K562 (cell line): ENCODE measurements around the gene SOX18. TPM values are rescaled to one million over a fixed set of nuclear protein-coding genes. Genes with fewer than 3 reads are reported as not detected.
A peak's percentile ranks its signal among the peaks of the same experiment; 100 is the strongest.

Experiments
- ATAC-seq: fragments of 200-7000 bp; cut with Tn5 transposase; 3 replicates; pipeline ENCODE4 v1.9.1; 2020; ENCODE audit warnings: moderate library complexity
- BruUV-seq: library from RNA; stranded (reverse); fragments of 400-500 nt; replicated peaks from 2 replicates; lab custom pipeline; 2021; lab: Mats Ljungman, UMichigan
- CTCF ChIA-PET: fragments of 300-600 bp; formaldehyde crosslinking; extraction: SDS; loops from one replicate; lab custom pipeline; 2021; ENCODE audit warnings: low intra/inter-chr PET ratio; lab: Yijun Ruan, JAX
- POLR2A ChIA-PET: fragments of 300-600, 350-650 bp; sonication (Branson Sonifier 250); formaldehyde crosslinking; extraction: SDS; loops from one replicate; lab custom pipeline; 2021; ENCODE audit warnings: antibody characterized with exemption, inconsistent platforms; lab: Yijun Ruan, JAX
- DNase-seq, 4 experiments: peaks; one replicate each; pipeline versions ENCODE4 v3.0.0 to v3.0.0-alpha.2; 2011 to 2018; ENCODE audit warnings: low spot score in 3 of 4, mixed read lengths in 3 of 4; ENCODE audit errors: extremely low read depth in 1 of 4
- FAIRE-seq: peaks from 2 replicates; lab custom pipeline; 2011; peaks lifted over from hg19 to GRCh38; lab: Jason Lieb, UNC
- H2AFZ ChIP-seq: 2 replicates; pipeline ENCODE4 v1.6.0; 2011; ENCODE audit warnings: low read depth, low read length, control low read depth, inconsistent platforms
- H3K27ac ChIP-seq: fragments of 200-600 bp; 3 replicates; pipeline ENCODE4 v1.8.0; 2011; ENCODE audit warnings: low read depth, mild to moderate bottlenecking, control low read depth, inconsistent platforms, low read length, moderate library complexity, mixed read lengths; ENCODE audit errors: extremely low read depth
- H3K27me3 ChIP-seq, 2 experiments: fragments of 300-600 bp in 1 of 2; 2 replicates in 1 of 2; 3 replicates in 1 of 2; pipeline versions ENCODE4 v1.6.0 to v1.8.0; 2011; ENCODE audit warnings: inconsistent platforms in 2 of 2, low read length in 2 of 2, mild to moderate bottlenecking in 1 of 2, mixed read lengths in 1 of 2, moderate library complexity in 1 of 2; ENCODE audit not compliant: control insufficient read depth in 2 of 2, insufficient read depth in 2 of 2
- H3K36me3 ChIP-seq: fragments of 300-600 bp; 3 replicates; pipeline ENCODE4 v1.8.0; 2011; ENCODE audit warnings: mild to moderate bottlenecking, low read length, inconsistent platforms; ENCODE audit not compliant: control insufficient read depth, insufficient read depth
- H3K4me1 ChIP-seq, 2 experiments: fragments of 200-600 bp in 1 of 2; replicated peaks in 1 of 2; 2 replicates in 1 of 2; 3 replicates in 1 of 2; pipeline versions ENCODE4 v1.5.1 to v1.8.0; 2011; ENCODE audit warnings: inconsistent platforms in 2 of 2, low read length in 2 of 2, mild to moderate bottlenecking in 1 of 2, mixed read lengths in 1 of 2, moderate library complexity in 1 of 2; ENCODE audit not compliant: control insufficient read depth in 2 of 2, insufficient read depth in 2 of 2
- H3K4me2 ChIP-seq: 2 replicates; pipeline ENCODE4 v1.6.1; 2011; ENCODE audit warnings: low read length, control low read depth, inconsistent platforms, mixed read lengths; ENCODE audit not compliant: insufficient read depth
- H3K4me3 ChIP-seq: fragments of 200-600 bp; sonication (generic), shearing (Covaris generic); 2 replicates; pipeline ENCODE4 v1.5.1; 2016; ENCODE audit warnings: control low read depth, inconsistent platforms
- H3K79me2 ChIP-seq: fragments of 200-600 bp; 3 replicates; pipeline ENCODE4 v1.8.0; 2011; ENCODE audit warnings: low read length, inconsistent platforms; ENCODE audit not compliant: control insufficient read depth, insufficient read depth
- H3K9ac ChIP-seq, 2 experiments: 2 replicates each; pipeline versions ENCODE4 v1.6.0 to v1.6.1; 2011; ENCODE audit warnings: low read depth in 2 of 2, low read length in 2 of 2, control low read depth in 1 of 2, inconsistent platforms in 1 of 2, mild to moderate bottlenecking in 1 of 2, mixed read lengths in 1 of 2; ENCODE audit not compliant: insufficient read depth in 1 of 2
- H3K9me1 ChIP-seq: one replicate; pipeline ENCODE4 v1.6.0; 2011; ENCODE audit warnings: inconsistent platforms, mild to moderate bottlenecking, low read length, moderate library complexity; ENCODE audit not compliant: control insufficient read depth, insufficient read depth
- H3K9me3 ChIP-seq: replicated peaks from 2 replicates; pipeline ENCODE4 v1.5.1; 2011; ENCODE audit warnings: low read depth, low read length, inconsistent platforms; ENCODE audit not compliant: control insufficient read depth, insufficient read depth
- H4K20me1 ChIP-seq: replicated peaks from 2 replicates; pipeline ENCODE4 v1.6.1; 2011; ENCODE audit warnings: low read length, inconsistent platforms, mixed read lengths; ENCODE audit not compliant: control insufficient read depth, insufficient read depth
- CBFA2T2 ChIP-seq: fragments of 450-650 bp; conservative IDR thresholded peaks from 2 replicates; pipeline ENCODE4 v1.6.1; 2017; ENCODE audit warnings: mild to moderate bottlenecking
- CBFA2T3 ChIP-seq: fragments of 450-650 bp; IDR thresholded peaks from 2 replicates; pipeline ENCODE4 v1.6.1; 2017
- CEBPG ChIP-seq, 3 experiments: fragments of 200-800 bp in 1 of 3; sonication (Bioruptor generic) in 1 of 3; sonication (generic) in 1 of 3; formaldehyde crosslinking in 1 of 3; IDR thresholded peaks in 2 of 3; conservative IDR thresholded peaks in 1 of 3; 2 replicates each; pipeline versions ENCODE4 v1.6.1 to v1.8.0; 2016 to 2022; ENCODE audit warnings: missing compliant biosample characterization in 2 of 3, missing genetic modification characterization in 2 of 3, mild to moderate bottlenecking in 1 of 3, missing genetic modification reagents in 1 of 3
- CREB3L1 ChIP-seq: fragments of 450-650 bp; IDR thresholded peaks from 2 replicates; pipeline ENCODE4 v1.6.1; 2014; ENCODE audit warnings: low read depth, mild to moderate bottlenecking, moderate library complexity, borderline replicate concordance
- IFI16 ChIP-seq: fragments of 250-450 bp; sonication (Bioruptor Pico); IDR thresholded peaks from 2 replicates; pipeline ENCODE4 v2.1.2; 2022; ENCODE audit warnings: mild to moderate bottlenecking, inconsistent platforms
- MEIS2 ChIP-seq: fragments of 450-650 bp; IDR thresholded peaks from 2 replicates; pipeline ENCODE4 v1.6.1; 2014; ENCODE audit warnings: mild to moderate bottlenecking; ENCODE audit not compliant: partially characterized antibody
- PYGO2 ChIP-seq: fragments of 450-650 bp; IDR thresholded peaks from 2 replicates; pipeline ENCODE4 v1.6.1; 2016; ENCODE audit warnings: mild to moderate bottlenecking, missing genetic modification characterization, moderate library complexity, missing compliant biosample characterization
- SMAD4 ChIP-seq: fragments of 250-450 bp; sonication (Bioruptor Pico); conservative IDR thresholded peaks from 2 replicates; pipeline ENCODE4 v1.8.0; 2021; ENCODE audit warnings: inconsistent platforms, mild to moderate bottlenecking, moderate library complexity
- ZBTB5 ChIP-seq: fragments of 450-650 bp; IDR thresholded peaks from 2 replicates; pipeline ENCODE4 v1.6.1; 2017; ENCODE audit warnings: antibody characterized with exemption
- ZNF311 ChIP-seq: fragments of 250-450 bp; sonication (Bioruptor Pico); IDR thresholded peaks from 2 replicates; pipeline ENCODE4 v1.4.0; 2020; ENCODE audit warnings: mild to moderate bottlenecking, moderate library complexity
- ZNF408 ChIP-seq: fragments of 250-450 bp; sonication (Bioruptor Pico); IDR thresholded peaks from 2 replicates; pipeline ENCODE4 v1.4.0; 2020; ENCODE audit warnings: low read depth, mild to moderate bottlenecking, moderate library complexity
- WGBS: fragments of 100-300 bp; shearing (Covaris generic); methylation state at CpG from one replicate; pipeline ENCODE4 v1.1.6; 2016; ENCODE audit warnings: low coverage, mixed read lengths; ENCODE audit not compliant: insufficient coverage; ENCODE audit errors: missing lambda C conversion rate; 5-methylcytosine and 5-hydroxymethylcytosine counted together
- in situ Hi-C: fragments of 300-500 bp; cut with MboI; formaldehyde crosslinking; loops from 4 replicates; pipeline ENCODE4 v1.15.0; 2018; ENCODE audit warnings: inconsistent platforms, mixed read lengths
- intact Hi-C: fragments of 100-400 bp; cut with micrococcal nuclease; formaldehyde crosslinking; loops from 2 replicates; pipeline ENCODE4 v1.14.2; 2022
- polyA plus RNA-seq, 8 experiments: library from polyadenylated mRNA; depleted of rRNA in 4 of 8; stranded (reverse) in 5 of 8; unstranded in 3 of 8; fragments of >200 nt; fragmentation: Nextera tagmentation in 2 of 8; fragmentation: Illumina TruSeq in 1 of 8; extraction: Ambion mirVana in 2 of 8; extraction: Trizol in 1 of 8; gene quantifications; 2 replicates each; pipeline versions ENCODE4 v1.2.1 to v1.2.3, GENCODE V29; 2011 to 2014; ENCODE audit warnings: inconsistent platforms in 1 of 8, missing spikeins in 1 of 8
- total RNA-seq, 7 experiments: library from RNA; depleted of rRNA in 6 of 7; stranded (reverse); fragments of >200 nt in 6 of 7; fragmentation: Illumina TruSeq in 2 of 7; extraction: Trizol in 2 of 7; gene quantifications; 2 replicates each; pipeline versions ENCODE4 v1.2.1 to v1.2.3, GENCODE V29; 2011 to 2021; ENCODE audit warnings: low replicate concordance in 1 of 7
- TF ChIP-seq, protein P1 (sequence below): fragments of 200-800 bp; sonication (Bioruptor generic); IDR thresholded peaks from 2 replicates; pipeline ENCODE4 v1.6.1; 2017; ENCODE audit warnings: missing genetic modification characterization, missing compliant biosample characterization
- TF ChIP-seq, protein P2 (sequence below): IDR thresholded peaks from 2 replicates; pipeline ENCODE4 v1.6.1; 2012; ENCODE audit warnings: low read depth, low read length, improper control_type of control experiment, borderline replicate concordance

The SOX18 gene
- total and polyA plus RNA-seq, 9 of the 15 experiments (the other 6 are each of a cell fraction or from before 2014, with no cell fraction given): 0.15 to 19.8 (median 0.33) TPM

- Histone ChIP-seq H3K79me2 (no peaks in the 10 kb centered on the region), H3K36me3 (peaks cover 35% of the 10 kb centered on the region; the same call in 2 of the 3 replicates), H3K27me3 (no peaks in the 10 kb centered on the region), H2AFZ (0 out of 2 replicates have a peak overlapping the region, but pooled peaks have one; percentile 25), H3K9me1 (peaks cover 3% of the 10 kb centered on the region), H3K9ac (peak overlapping the region; percentile 14 to 87), H3K4me1 (peaks cover 25 to 77% of the 10 kb centered on the region in 2 experiments), H3K9me3 (no peaks in the 10 kb centered on the region), H3K4me2 (peak overlapping the region; percentile 44; the same call in 1 of the 2 replicates), H4K20me1 (no peaks in the 10 kb centered on the region), H3K27ac (peak overlapping the region; percentile 64), H3K4me3 (no peak overlapping the region)
- WGBS: 42% methylated on average over 17 of the region's 17 CpGs
- intact Hi-C loops (loop anchor here (5.0 kb wide), 2 partner anchors 86 to 499 kb away; partner anchors contain the start of gene PTK6), in situ Hi-C loops (no loop called here)
- POLR2A ChIA-PET: interaction anchor here (0.7 to 1.0 kb wide), 4 partner anchors 14 to 505 kb away, joined by 3 read pairs; partner anchors contain the start of gene RTEL1
- ATAC-seq (0 out of 3 replicates have a peak, but pooled peaks have one; percentile 2), DNase-seq (peak; percentile 55 to 78 (median 64)), FAIRE-seq (peak; percentile 89)
- BruUV-seq: no TSS peak
- CTCF ChIA-PET: interaction anchor here (0.5 to 0.6 kb wide), 2 partner anchors 500 to 595 kb away, joined by 3 read pairs; no protein-coding TSS in a partner anchor
- no peak for TF ChIP-seq CBFA2T2
- TF ChIP-seq SMAD4 (CRISPR knock-in tag): peak; percentile 61
- TF ChIP-seq MEIS2: peak; percentile 52
- no peak for TF ChIP-seq ZBTB5
- TF ChIP-seq, protein P1, sequence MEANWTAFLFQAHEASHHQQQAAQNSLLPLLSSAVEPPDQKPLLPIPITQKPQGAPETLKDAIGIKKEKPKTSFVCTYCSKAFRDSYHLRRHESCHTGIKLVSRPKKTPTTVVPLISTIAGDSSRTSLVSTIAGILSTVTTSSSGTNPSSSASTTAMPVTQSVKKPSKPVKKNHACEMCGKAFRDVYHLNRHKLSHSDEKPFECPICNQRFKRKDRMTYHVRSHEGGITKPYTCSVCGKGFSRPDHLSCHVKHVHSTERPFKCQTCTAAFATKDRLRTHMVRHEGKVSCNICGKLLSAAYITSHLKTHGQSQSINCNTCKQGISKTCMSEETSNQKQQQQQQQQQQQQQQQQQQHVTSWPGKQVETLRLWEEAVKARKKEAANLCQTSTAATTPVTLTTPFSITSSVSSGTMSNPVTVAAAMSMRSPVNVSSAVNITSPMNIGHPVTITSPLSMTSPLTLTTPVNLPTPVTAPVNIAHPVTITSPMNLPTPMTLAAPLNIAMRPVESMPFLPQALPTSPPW (CRISPR knock-in tag): peak; percentile 32
- no peak for TF ChIP-seq IFI16 (CRISPR knock-in tag)
- TF ChIP-seq, protein P2, sequence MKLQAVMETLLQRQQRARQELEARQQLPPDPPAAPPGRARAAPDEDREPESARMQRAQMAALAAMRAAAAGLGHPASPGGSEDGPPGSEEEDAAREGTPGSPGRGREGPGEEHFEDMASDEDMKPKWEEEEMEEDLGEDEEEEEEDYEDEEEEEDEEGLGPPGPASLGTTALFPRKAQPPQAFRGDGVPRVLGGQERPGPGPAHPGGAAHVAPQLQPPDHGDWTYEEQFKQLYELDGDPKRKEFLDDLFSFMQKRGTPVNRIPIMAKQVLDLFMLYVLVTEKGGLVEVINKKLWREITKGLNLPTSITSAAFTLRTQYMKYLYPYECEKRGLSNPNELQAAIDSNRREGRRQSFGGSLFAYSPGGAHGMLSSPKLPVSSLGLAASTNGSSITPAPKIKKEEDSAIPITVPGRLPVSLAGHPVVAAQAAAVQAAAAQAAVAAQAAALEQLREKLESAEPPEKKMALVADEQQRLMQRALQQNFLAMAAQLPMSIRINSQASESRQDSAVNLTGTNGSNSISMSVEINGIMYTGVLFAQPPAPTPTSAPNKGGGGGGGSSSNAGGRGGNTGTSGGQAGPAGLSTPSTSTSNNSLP: no peak
- no peak for TF ChIP-seq ZNF311 (CRISPR knock-in tag)
- TF ChIP-seq CREB3L1: peak; percentile 44; the same call in 1 of the 2 replicates
- no peak for TF ChIP-seq ZNF408 (CRISPR knock-in tag)
- TF ChIP-seq CBFA2T3: peak; percentile 29; the same call in 1 of the 2 replicates
- no peak for TF ChIP-seq CEBPG (CRISPR knock-in tag; IDR thresholded peaks at IDR 0.05)
- no peak for TF ChIP-seq CEBPG (tag; conservative IDR thresholded peaks at IDR 0.05 in 1 of 2, IDR thresholded peaks at IDR 0.05 in 1 of 2)
- no peak for TF ChIP-seq PYGO2
These were observed 12.9 kb downstream of the SOX18 start for GRCh38 chr20:64036346-64037198.
